Measurements from ENCODE around the gene TPP1. TPM values are rescaled to one million over a fixed set of nuclear protein-coding genes. Genes with fewer than 3 reads are reported as not detected.

The TPP1 gene
- polyA plus RNA-seq, 4 donors = 25.4 to 429 (median 34.7) TPM

DNA sequence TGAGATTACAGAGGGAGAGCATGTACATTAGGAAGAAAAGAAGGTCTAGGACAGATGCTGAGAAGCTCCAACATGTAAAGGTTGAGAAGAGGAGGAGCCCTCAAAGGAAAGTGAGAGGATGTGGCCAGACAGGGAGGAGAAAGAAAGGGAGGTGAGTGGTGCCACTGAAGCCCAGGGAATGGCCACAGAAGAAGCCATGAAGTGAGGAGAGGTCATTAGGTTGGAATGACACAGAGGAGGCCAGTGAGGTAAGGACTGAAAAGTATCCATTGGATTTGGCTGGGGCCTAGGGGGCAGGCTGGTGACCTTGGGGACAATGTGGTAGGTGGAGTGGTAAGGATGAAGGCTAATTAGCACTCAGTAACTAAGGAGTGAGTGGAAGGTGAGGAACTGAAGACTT, 39.4 kb upstream of the TPP1 start:
- Histone ChIP-seq H3K9me3 (ENCODE audit: control insufficient read depth in 2 of 2, insufficient read depth in 1 of 2, low read depth in 1 of 2, low read length in 1 of 2) (no peaks in the 10 kb centered on the region), H3K27me3 (ENCODE audit: control insufficient read depth in 3 of 3, insufficient read depth in 3 of 3, low read length in 3 of 3) (peaks cover 0 to 37% (median 0%) of the 10 kb centered on the region in 3 donors), H3K36me3 (ENCODE audit: control insufficient read depth in 3 of 3, insufficient read depth in 2 of 3, low read depth in 1 of 3, low read length in 3 of 3) (no peaks in the 10 kb centered on the region), H3K27ac (ENCODE audit: low read depth in 1 of 3, low read length in 2 of 3) (no peak overlapping the region), H3K4me3 (ENCODE audit: low read depth in 1 of 3, low read length in 3 of 3) (no peak overlapping the region), H3K4me1 (ENCODE audit: control insufficient read depth in 3 of 3, insufficient read depth in 2 of 3, low read depth in 1 of 3, low read length in 2 of 3) (peaks cover 0 to 3% (median 0%) of the 10 kb centered on the region in 3 donors)
- DNase-seq = no peak
- no peak for FAIRE-seq

DNA sequence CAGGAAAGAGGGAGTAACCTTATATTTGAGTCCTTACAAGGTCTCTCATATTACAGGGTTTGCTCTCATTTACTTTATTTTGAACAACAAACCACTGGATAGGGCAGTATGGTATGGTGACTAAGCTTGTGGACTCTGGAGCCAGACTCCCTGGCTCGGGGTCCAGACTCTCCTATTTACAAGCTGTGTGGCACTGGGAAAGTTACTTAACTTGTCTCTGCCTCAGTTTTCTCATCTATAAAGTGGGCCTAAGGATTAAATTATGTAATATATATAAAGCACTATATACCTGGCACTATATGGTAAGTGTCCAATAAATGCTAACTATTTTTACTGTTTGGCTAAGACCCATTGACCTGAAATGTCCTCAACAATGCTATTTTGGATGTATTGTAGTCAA, 38.1 kb upstream of the TPP1 start:
- no peak for FAIRE-seq
- Histone ChIP-seq H3K9me3 (ENCODE audit: control insufficient read depth in 2 of 2, insufficient read depth in 1 of 2, low read depth in 1 of 2, low read length in 1 of 2) (no peaks in the 10 kb centered on the region), H3K27me3 (ENCODE audit: control insufficient read depth in 3 of 3, insufficient read depth in 3 of 3, low read length in 3 of 3) (peaks cover 0 to 46% (median 0%) of the 10 kb centered on the region in 3 donors), H3K4me1 (ENCODE audit: control insufficient read depth in 3 of 3, insufficient read depth in 2 of 3, low read depth in 1 of 3, low read length in 2 of 3) (peaks cover 0 to 3% (median 0%) of the 10 kb centered on the region in 3 donors), H3K27ac (ENCODE audit: low read depth in 1 of 3, low read length in 2 of 3) (no peak overlapping the region), H3K36me3 (ENCODE audit: control insufficient read depth in 3 of 3, insufficient read depth in 2 of 3, low read depth in 1 of 3, low read length in 3 of 3) (no peaks in the 10 kb centered on the region), H3K4me3 (ENCODE audit: low read depth in 1 of 3, low read length in 3 of 3) (no peak overlapping the region)
- no peak for DNase-seq
- 11 to 56% (median 29%) methylated on average over 1 of the region's 1 CpG for WGBS, 3 donors

DNA sequence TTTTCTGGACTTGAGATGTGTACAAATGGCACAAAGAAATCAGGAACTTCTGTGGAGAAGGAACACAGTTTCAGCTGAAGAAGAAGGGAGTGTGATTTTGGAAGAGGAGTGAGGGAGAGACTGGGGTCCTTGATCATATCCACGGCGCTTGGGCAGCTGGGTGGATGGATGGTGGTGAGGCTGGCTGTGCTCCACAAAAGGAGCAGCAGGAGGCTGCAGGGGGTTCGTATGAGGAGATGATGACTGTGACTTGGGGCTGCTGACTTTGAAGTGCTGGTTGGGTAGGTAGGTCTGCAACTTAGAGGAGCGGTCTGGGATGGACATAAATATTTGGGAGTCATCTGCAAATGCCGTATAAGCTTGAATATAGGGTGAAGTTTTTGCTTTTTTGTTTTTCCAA, 37.7 kb upstream of the TPP1 start:
- H3K4me3 ChIP-seq (ENCODE audit: low read depth in 1 of 3, low read length in 3 of 3) = no peak overlapping the region
- no peaks in the 10 kb centered on the region for H3K36me3 ChIP-seq (ENCODE audit: control insufficient read depth in 3 of 3, insufficient read depth in 2 of 3, low read depth in 1 of 3, low read length in 3 of 3)
- H3K27ac ChIP-seq (ENCODE audit: low read depth in 1 of 3, low read length in 2 of 3) = peak overlapping the region in 1 of 3 donors; percentile 72
- no peaks in the 10 kb centered on the region for H3K9me3 ChIP-seq (ENCODE audit: control insufficient read depth in 2 of 2, insufficient read depth in 1 of 2, low read depth in 1 of 2, low read length in 1 of 2)
- peaks cover 0 to 46% (median 0%) of the 10 kb centered on the region in 3 donors for H3K27me3 ChIP-seq (ENCODE audit: control insufficient read depth in 3 of 3, insufficient read depth in 3 of 3, low read length in 3 of 3)
- FAIRE-seq = no peak
- WGBS, 3 donors = 59 to 74% (median 73%) methylated on average over 5 of the region's 5 CpGs
- peaks cover 0 to 3% (median 0%) of the 10 kb centered on the region in 3 donors for H3K4me1 ChIP-seq (ENCODE audit: control insufficient read depth in 3 of 3, insufficient read depth in 2 of 3, low read depth in 1 of 3, low read length in 2 of 3)
- no peak for DNase-seq

DNA sequence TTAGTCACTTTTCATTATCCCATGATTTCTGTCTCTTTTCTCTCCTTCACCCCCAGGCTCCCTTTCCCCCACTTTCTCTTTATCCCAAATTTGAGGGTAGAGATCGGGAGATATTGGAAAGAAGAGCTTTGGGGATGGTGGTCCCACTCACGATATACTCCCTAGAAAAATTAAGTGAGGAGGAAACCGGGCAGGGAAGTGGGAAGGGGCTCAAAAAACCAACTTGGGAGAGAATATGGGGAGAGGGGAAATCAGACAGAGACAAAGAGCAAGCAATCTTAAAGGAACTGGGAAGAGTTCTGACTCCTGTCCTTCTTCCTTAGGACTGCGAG, 37.3 kb upstream of the TPP1 start:
- FAIRE-seq (no peak), DNase-seq (no peak)
- H3K27ac ChIP-seq (ENCODE audit: low read depth in 1 of 3, low read length in 2 of 3) = peak overlapping the region in 2 of 3 donors; percentile 67 to 72
- H3K4me3 ChIP-seq (ENCODE audit: low read depth in 1 of 3, low read length in 3 of 3) = peak overlapping the region in 1 of 3 donors; percentile 58
- H3K36me3 ChIP-seq (ENCODE audit: control insufficient read depth in 3 of 3, insufficient read depth in 2 of 3, low read depth in 1 of 3, low read length in 3 of 3) = no peaks in the 10 kb centered on the region
- no peaks in the 10 kb centered on the region for H3K9me3 ChIP-seq (ENCODE audit: control insufficient read depth in 2 of 2, insufficient read depth in 1 of 2, low read depth in 1 of 2, low read length in 1 of 2)
- peaks cover 0 to 3% (median 0%) of the 10 kb centered on the region in 3 donors for H3K4me1 ChIP-seq (ENCODE audit: control insufficient read depth in 3 of 3, insufficient read depth in 2 of 3, low read depth in 1 of 3, low read length in 2 of 3)
- peaks cover 0 to 46% (median 0%) of the 10 kb centered on the region in 3 donors for H3K27me3 ChIP-seq (ENCODE audit: control insufficient read depth in 3 of 3, insufficient read depth in 3 of 3, low read length in 3 of 3)
- 42 to 78% (median 53%) methylated on average over 4 of the region's 4 CpGs for WGBS, 3 donors

DNA sequence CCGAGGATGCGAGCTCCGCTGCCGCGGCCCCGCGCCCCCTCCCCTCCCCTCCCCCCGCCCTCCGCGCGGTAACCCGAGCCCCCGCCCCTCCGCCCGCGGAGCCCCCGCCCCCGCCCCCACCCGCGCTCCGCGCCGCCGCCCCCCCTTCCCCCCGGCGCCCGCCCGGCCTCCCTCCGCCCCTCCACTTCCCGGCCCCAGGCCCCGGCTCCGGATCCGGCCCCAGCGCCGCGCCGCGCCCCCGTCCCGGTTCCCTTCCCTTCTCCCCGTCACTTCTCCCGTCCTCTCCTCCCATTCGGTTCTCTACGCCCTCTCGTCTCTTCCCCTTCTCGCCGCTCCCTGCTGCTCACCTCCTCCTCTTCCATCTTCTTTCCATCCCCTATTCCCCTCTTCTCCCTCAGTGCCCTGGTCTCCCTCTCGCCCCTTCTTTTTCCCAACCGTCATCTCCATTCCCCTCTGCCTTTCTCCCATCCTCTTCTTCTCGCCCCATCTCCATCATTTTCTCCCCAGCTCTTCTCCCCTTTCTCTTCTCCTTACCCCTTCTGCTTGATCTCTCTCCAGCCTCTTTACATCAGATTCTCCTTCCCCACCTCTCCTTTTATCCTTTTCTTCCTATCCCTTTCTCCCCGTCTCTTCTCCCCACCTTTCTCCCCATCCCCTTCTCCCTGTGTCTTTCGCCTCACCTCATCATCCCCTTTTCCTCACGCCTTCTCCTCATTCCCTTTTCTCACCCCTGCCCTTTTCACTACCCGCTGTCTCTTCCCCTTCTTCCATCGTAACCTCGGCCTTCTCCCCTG, 36.8 kb upstream of the TPP1 start, which contains the start of gene DCHS1:
Gene DCHS1 (minus strand): TSS at position 20 of the 794 bp plus-strand sequence. CDS start 14,196 bp downstream, outside the sequence.
- Histone ChIP-seq H3K9me3 (ENCODE audit: control insufficient read depth in 2 of 2, insufficient read depth in 1 of 2, low read depth in 1 of 2, low read length in 1 of 2) (no peaks in the 10 kb centered on the region), H3K36me3 (ENCODE audit: control insufficient read depth in 3 of 3, insufficient read depth in 2 of 3, low read depth in 1 of 3, low read length in 3 of 3) (no peaks in the 10 kb centered on the region), H3K4me3 (ENCODE audit: low read depth in 1 of 3, low read length in 3 of 3) (peak within 1 kb of the TSS; percentile 21 to 58 (median 54)), H3K4me1 (ENCODE audit: control insufficient read depth in 3 of 3, insufficient read depth in 2 of 3, low read depth in 1 of 3, low read length in 2 of 3) (peaks cover 0 to 3% (median 0%) of the 10 kb centered on the region in 3 donors), H3K27me3 (ENCODE audit: control insufficient read depth in 3 of 3, insufficient read depth in 3 of 3, low read length in 3 of 3) (peaks cover 0 to 50% (median 0%) of the 10 kb centered on the region in 3 donors), H3K27ac (ENCODE audit: low read depth in 1 of 3, low read length in 2 of 3) (peak within 1 kb of the TSS in 2 of 3 donors; percentile 72 to 75)
- FAIRE-seq (no peak), DNase-seq (peak in 1 of 2 donors; percentile 33)
- 12 to 22% (median 19%) methylated on average over 17 to 36 of the region's 56 CpGs for WGBS, 3 donors

DNA sequence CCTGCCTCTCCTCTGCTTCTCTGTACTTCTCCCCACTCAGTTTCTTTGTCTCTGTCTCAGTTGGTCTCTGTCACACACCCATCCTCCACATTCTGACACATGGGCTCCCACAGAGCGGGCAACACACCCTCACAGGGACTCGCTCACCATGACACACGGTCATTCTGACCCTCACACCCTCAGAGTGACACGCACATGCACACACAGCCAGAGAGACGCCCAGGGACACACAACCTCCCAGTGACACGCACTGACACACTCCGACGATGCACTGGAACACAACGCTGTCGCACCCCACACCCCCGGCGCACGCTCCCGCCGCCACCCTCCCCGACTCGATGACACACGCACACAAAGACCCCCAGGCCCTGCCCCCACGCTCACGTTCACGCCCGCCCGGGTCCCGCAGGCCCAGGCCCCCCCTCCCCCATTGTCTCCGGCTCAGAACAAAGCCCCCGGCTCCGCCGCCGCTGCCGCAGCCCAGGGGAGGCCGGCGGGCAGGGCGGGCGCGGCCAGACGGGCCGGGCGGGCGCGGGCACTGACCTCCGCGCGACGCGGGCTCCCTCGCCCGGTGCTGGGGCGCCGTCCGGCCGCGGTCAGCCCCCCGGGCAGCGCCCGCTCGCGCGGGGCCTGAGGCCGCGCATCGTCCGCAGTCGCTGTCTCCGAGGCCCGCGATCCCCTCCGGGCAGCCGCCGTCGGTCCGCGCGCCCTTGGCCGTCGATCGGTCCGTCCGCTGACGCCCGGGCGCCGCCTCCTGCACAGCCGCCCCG, 36.0 kb upstream of the TPP1 start:
- FAIRE-seq (no peak), DNase-seq (peak in 1 of 2 donors; percentile 40)
- H3K9me3 ChIP-seq (ENCODE audit: control insufficient read depth in 2 of 2, insufficient read depth in 1 of 2, low read depth in 1 of 2, low read length in 1 of 2) = no peaks in the 10 kb centered on the region
- peaks cover 0 to 51% (median 0%) of the 10 kb centered on the region in 3 donors for H3K27me3 ChIP-seq (ENCODE audit: control insufficient read depth in 3 of 3, insufficient read depth in 3 of 3, low read length in 3 of 3)
- WGBS, 3 donors = 3 to 14% (median 8%) methylated on average over 27 to 84 of the region's 84 CpGs
- peak overlapping the region; percentile 21 to 55 (median 54) for H3K4me3 ChIP-seq (ENCODE audit: low read depth in 1 of 3, low read length in 3 of 3)
- peak overlapping the region in 2 of 3 donors; percentile 55 to 75 for H3K27ac ChIP-seq (ENCODE audit: low read depth in 1 of 3, low read length in 2 of 3)
- peaks cover 0 to 1% (median 0%) of the 10 kb centered on the region in 3 donors for H3K36me3 ChIP-seq (ENCODE audit: control insufficient read depth in 3 of 3, insufficient read depth in 2 of 3, low read depth in 1 of 3, low read length in 3 of 3)
- H3K4me1 ChIP-seq (ENCODE audit: control insufficient read depth in 3 of 3, insufficient read depth in 2 of 3, low read depth in 1 of 3, low read length in 2 of 3) = peaks cover 0 to 3% (median 0%) of the 10 kb centered on the region in 3 donors

DNA sequence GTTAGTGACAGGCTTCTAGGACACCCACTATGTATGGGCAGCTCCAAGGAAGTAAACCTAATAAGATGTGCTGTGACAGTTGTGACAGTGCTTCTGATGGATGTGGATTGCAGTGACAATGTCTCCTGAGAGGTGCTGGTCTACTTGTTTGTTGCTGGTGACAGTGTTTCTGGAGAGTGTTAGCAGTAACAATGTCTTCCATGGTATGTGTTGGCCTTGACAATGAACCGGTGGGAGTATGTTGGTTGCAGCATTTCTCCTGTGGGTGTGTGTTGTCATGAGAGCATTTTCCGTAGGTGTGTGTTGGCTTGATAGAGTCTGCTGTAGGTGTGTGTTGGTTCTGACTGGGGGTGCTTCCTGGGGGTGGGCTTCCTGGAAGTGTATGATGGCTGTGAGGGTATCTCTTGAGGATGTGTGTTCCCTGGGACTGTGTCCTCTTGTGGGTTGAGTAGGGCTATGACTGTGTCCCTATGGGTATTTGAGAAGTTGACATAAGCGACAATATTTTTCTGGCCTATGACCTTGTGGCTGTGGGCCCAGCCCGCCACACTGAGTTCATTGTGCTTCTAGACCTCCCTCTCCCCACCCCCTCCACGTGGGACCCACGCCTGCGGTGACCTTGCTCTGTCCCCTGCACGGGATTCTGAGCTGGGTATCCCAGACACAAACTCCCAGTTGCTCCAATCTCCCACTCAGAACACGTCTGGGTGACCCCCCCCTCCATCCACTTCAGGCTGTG, 35.2 kb upstream of the TPP1 start:
- 52 to 55% (median 54%) methylated on average over 9 of the region's 9 CpGs for WGBS, 3 donors
- DNase-seq = no peak
- no peak for FAIRE-seq

DNA sequence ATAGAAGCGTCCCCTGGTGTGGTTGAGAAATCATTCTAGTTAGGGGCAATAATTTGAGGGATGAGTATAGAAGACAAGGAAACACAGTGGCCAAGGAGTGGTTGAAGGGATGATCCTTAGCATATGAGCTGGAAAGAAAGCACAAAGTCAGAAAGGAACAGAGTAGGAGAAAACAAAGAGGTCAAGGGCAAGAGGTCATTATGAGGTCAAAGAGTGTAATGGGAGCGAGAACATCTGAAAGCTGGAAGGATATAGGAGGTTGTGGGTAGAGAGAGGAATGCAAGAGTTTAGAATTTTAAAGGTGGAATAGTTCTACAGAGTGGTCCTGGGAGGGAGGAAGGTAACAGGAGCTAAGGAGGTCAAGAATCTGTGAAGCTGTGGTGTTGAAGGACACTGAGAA, 34.4 kb upstream of the TPP1 start:
- Histone ChIP-seq H3K27me3 (ENCODE audit: control insufficient read depth in 3 of 3, insufficient read depth in 3 of 3, low read length in 3 of 3) (peaks cover 0 to 55% (median 0%) of the 10 kb centered on the region in 3 donors), H3K9me3 (ENCODE audit: control insufficient read depth in 2 of 2, insufficient read depth in 1 of 2, low read depth in 1 of 2, low read length in 1 of 2) (no peaks in the 10 kb centered on the region), H3K4me3 (ENCODE audit: low read depth in 1 of 3, low read length in 3 of 3) (no peak overlapping the region), H3K27ac (ENCODE audit: low read depth in 1 of 3, low read length in 2 of 3) (no peak overlapping the region), H3K36me3 (ENCODE audit: control insufficient read depth in 3 of 3, insufficient read depth in 2 of 3, low read depth in 1 of 3, low read length in 3 of 3) (peaks cover 0 to 3% (median 0%) of the 10 kb centered on the region in 3 donors), H3K4me1 (ENCODE audit: control insufficient read depth in 3 of 3, insufficient read depth in 2 of 3, low read depth in 1 of 3, low read length in 2 of 3) (peaks cover 0 to 3% (median 3%) of the 10 kb centered on the region in 3 donors)
- DNase-seq (no peak), FAIRE-seq (no peak)
- WGBS, 3 donors = 87 to 95% (median 92%) methylated on average over 2 of the region's 2 CpGs

More for the DNA sequence above, 35.2 kb upstream of the TPP1 start:
- Histone ChIP-seq H3K27me3 (ENCODE audit: control insufficient read depth in 3 of 3, insufficient read depth in 3 of 3, low read length in 3 of 3) (peaks cover 0 to 58% (median 0%) of the 10 kb centered on the region in 3 donors), H3K4me1 (ENCODE audit: control insufficient read depth in 3 of 3, insufficient read depth in 2 of 3, low read depth in 1 of 3, low read length in 2 of 3) (peaks cover 0 to 3% (median under 1%) of the 10 kb centered on the region in 3 donors), H3K36me3 (ENCODE audit: control insufficient read depth in 3 of 3, insufficient read depth in 2 of 3, low read depth in 1 of 3, low read length in 3 of 3) (peaks cover 0 to 3% (median 0%) of the 10 kb centered on the region in 3 donors), H3K27ac (ENCODE audit: low read depth in 1 of 3, low read length in 2 of 3) (peak overlapping the region in 2 of 3 donors; percentile 55 to 71), H3K4me3 (ENCODE audit: low read depth in 1 of 3, low read length in 3 of 3) (peak overlapping the region in 1 of 3 donors; percentile 55), H3K9me3 (ENCODE audit: control insufficient read depth in 2 of 2, insufficient read depth in 1 of 2, low read depth in 1 of 2, low read length in 1 of 2) (no peaks in the 10 kb centered on the region)

Data from small intestine (tissue), 7 donors.